GM21526 (cell line): ENCODE data around the gene HAAO.

Experiments used
- ATAC-seq: cut with Tn5 transposase; IDR thresholded peaks from one replicate; pipeline ENCODE4 v1.9.1; 2021; ENCODE audit warnings: moderate library complexity; ENCODE audit not compliant: unreplicated experiment, low FRiP score

Gene HAAO

DNA sequence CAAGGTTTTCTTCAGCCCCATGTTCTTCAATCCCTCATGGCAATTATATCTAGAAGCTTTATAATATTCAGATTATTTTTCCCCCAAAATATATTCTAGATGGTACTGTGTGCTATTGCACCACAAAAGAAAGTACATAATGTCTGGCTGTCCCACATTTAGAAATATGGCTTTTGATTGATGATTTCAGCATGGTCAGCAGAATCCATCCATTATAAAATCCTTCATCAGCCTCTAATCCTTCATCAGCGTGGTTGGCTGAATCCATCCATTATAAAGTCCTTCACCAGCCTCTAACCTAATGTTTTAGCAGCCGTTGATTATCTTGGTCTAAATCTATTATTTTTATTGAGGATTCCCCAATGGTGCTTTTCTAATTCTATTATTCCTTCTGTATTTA, 23.3 kb upstream of the HAAO start:
- no peak for ATAC-seq

DNA sequence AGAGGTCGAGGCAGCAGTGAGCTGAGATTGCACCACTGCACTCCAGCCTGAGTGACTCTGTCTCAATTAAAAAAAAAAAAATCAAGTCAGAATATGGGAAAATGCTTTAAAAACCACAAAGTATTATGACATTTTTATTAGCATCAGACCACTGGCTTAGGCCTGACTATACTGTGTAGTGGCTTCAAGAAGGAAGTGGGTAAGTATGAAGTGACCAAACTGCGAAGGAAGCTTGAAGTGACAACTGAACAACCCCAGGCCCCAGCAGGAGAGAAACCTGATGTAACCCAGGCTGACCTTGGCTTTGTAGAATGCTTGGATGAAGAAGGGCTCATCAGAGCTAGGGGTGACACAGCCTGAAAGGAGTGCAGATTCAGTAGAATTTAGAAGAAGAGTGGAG, 21.4 kb upstream of the HAAO start:
- no peak for ATAC-seq

DNA sequence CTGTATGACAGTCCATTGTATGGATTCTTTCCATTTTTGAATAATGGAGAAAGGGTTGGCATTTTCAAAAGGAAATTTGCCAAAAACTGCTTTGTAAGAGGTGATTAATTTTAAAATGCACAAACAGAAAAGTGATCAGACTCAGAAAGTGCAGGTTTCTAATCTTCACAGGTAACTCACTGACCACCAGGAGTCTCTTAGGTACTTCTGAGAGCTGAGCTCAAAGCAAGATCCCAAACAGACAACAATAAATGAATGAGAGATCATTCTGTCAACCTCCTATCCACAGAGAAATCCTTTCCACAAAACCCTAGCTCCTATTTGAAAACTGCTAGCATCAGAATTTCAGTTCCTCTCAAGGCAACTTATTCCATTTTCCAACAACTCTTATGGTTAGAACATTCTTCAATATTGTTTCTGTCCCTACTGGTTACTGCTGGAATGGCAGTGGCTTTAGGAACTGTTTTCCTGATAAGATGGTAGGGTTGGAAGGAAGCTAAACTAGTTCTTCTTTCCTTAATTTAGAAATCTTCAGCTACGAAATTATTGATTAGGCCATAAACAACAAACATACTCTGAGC, 20.6 kb upstream of the HAAO start:
- ATAC-seq = no peak

DNA sequence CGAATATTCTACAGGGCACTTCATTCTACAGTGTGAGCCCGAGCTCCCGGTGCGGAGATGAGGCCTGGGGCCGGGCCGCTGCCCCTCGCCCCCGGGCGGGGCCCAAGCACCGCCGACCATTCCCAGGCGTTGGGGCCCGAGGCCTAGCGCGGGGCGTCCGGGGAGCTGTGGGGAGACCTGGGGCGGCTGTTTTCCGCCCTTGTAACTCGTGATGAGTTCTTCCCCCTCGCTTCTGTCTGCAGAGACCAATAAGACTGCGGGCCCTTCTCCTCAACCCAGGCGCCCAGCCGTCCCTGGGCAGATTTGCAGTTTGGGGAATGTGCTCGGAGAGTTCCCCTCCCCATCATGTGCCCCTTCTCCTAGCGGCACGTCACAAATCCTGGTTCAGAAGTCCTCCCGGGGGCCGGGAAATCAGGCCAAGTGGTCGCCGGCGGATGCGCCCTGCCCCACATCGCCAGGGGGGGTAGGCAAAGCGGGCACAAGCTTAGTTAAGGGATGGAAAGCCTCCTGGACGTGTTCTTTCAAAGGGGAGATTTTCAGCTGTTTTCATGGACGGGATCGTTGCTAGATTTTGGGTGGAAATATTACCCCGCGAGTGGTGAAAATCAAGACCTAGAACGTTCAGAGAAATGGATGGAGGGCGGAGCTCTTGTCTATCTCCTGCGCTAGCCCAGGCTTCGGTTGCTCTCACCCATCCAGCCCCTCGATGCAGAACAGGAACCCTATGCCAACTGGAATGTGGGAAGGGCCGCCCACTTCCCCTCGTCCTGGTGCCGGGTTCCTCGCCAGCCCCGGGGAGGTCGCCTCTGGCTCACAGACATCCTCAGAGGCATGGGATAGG, 18.8 kb upstream of the HAAO start:
- peak; percentile 7 for ATAC-seq

DNA sequence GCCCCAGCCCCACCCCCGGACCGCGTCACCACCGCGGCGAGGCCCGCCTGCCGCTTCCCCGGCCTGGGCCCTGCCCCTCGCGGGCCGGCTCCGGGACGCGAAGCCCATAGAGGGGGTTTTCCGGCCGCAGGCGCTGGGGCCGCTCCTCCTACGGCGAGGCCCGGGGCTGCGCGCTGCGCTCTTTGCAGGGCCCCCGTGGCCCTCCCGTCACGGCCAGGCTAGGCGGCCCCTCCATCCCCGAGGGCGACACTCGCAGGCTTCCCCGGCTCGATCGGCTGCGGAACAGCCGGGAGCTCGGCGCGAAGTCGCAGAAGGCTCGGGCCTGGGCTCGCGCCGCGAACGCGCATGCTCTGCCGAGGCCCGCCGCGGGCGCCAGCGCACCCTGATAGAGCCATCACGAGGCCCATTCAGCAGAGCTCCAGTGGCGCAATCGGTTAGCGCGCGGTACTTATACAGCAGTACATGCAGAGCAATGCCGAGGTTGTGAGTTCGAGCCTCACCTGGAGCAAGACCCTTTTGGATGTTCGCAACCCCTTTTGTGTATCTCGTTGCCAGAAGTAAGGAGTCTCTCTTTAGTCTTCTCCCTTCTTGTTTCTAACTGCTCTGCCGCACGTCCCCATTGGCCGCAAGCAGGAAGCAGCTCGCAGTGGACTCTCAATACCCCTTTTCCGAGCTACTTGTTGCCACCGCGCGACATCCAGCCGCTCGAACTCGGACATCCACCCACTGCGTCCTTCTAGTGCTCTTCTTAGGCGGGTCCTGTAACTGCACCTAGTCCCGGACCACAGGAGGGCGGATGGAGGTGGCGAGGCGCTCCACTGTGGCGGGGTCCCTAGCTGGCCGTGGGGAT, 18.0 kb upstream of the HAAO start:
- ATAC-seq = peak; percentile 65

DNA sequence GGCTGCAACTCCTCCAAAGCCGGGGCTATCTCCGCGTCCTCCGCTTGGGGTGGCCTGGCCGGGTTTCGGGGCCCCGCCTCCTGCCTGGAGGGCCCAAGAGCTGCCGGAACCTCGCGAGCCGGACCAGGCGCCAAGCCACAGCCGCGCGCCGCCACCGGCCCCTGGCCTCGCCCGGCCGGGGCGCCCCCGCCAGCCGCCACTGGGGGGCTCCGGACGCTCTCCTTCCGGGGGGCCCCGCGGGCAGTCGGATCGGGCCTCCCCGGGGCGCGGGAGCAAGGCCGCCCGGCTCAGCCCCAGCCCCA, 17.4 kb upstream of the HAAO start:
- peak; percentile 50 for ATAC-seq

DNA sequence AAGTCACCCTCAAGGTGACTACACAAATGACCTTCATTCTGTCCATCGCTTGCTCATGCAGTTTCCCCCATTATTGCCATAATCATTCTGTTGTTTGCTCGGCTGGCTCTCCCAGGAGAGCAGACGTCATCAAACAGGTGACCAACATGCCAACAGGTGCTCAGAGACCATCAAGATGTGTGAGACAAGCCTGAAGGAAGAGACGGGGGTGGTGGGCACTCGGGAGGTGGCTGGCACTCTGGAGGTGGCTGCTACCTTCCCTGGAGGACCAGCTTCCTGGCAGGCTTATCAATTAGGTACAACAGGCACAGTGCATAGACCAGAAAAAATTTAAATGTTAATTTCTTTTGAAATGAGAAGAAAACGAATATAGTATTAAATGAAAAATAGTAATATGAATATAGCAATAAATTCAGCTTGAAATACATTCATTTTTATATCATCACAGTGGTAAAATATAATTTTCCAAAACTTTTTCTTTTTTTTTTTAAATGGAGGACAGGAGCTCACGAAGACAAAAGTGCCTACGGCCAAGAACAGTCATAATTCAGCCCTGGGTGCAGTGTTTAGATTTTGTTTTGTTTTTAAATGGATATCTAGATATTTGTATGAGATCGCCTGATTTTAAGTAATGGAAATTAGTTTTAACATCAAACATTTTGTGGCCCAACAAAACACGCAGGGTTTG, 16.9 kb upstream of the HAAO start:
- no peak for ATAC-seq

DNA sequence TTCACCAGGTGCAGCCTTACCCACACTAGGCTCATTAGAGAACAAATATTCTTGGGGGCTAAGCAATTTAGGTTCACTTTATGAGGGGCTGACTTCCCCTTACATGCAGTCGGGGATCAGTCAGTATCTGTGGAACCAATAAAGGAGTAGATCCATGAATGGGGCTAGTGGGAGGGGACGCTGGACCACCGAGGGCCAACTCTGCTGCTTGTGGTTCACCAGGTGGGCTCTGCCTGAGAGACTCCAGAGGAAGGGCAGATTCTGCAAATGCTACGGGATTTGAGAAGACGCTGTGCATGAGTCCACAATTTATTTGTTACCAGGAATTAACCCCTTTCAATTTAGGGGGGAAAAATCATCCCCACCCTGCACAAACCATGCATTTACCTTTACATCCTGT, 15.9 kb upstream of the HAAO start:
- ATAC-seq = no peak

DNA sequence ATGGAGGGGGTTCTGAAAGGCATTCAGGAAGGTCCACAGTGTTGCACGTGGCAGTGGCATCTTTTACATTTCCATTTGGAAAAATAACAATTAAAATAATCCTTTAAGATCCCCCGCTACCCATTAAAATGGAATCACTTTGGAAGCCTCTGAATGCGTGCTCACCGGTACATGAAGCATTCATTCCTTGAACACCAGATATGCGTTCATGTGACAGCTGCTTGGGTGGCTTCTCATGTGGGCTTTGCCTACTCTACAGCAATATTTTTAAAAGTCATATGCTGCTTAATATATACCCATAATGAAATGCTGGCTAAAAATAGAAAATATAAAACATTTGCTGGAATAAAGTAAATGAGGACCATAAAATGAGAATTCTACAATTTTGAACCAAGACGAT, 14.4 kb upstream of the HAAO start:
- ATAC-seq = no peak

DNA sequence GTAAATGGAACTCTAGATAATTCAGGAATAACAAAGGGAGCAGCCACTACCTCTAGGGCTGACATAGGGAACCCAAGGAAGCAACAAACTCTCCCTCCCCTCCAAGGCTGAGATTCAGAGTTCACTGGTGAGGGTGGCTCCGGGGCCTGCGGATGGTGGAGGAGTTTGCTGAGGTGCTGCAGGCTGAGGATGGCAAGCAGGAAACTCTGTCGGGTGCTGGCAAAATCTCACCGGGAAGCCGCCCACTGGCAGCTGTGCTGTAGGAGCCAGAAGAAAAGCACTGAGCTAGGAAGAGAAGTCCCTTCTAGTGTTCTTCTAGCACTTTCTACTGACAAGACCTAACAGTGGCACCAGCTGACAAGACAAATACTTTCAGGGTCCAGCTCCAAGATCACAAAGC, 12.5 kb upstream of the HAAO start:
- no peak for ATAC-seq

DNA sequence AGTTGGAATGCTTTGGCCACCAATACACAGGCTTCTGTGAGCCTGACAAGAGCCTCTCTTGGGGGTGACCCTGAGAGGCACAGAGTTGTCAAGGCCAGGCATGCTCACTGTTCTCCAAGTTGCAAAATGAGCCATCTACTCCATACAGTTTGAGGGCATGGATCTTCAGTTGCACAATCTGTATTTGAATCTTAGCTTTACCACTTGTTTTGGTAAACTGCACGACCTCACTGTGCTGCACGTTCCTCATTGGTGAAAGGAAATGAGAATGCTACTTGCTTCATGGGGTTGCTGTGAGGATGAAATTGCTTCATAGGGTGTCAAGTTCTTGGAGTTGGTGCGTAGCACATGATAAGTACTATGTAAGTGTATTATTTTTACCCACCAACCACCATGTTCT, 12.0 kb upstream of the HAAO start:
- no peak for ATAC-seq

DNA sequence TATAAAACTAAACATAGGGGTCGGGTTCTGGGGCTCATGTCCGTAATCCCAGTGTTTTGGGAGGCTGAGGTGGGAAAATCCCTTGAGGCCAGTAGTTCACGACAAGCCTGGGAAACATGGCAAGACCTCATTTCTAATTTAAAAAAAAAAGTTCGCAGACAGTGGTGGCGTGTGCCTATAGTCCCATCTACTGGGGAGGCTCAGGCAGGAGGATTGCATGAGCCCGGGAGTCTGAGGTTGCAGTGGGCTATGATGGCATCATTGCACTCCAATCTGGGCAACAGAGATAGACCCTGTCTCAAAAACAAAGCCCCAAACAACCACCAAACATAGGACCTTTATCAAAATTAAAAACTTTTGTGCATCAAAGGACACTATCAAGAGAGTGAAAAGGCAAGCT, 9.8 kb upstream of the HAAO start:
- no peak for ATAC-seq

DNA sequence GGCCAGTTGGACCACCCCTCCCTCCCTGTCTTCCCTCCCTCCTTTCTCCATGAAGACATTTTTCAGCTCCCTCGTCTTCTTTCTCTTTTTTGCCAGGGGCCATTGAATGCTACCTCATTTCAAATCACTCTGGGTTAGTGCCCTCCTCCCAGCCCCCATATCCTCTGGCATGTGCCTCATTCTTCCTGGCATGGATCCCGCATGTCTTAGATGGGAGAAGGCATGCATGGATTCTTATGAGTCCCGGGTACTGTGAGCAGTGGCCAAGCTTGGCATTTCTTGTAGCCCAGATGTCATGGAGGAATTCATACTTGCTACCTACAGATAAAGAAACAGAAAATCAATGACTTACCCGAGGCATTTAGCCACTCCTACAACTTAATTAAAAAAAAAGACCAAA, 9.0 kb upstream of the HAAO start:
- ATAC-seq = no peak

DNA sequence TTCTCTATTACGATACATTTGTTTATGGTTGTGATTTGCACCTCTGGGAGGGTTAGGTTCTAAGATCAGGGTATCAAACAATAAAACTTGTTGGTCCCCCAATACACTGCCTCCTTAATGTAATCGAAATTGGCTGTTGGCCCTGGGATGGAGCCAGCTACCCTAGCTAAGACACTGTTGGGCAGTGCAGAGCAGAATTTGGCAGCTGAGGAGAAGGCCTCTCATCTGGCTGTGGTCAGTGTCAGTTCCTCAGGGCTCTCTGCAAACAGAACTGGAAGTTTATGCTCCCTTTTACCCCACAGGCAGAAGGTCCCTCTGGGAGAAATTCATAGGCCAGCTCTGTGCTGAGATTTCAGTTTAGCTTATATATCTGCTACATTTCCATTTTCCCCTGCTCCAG, 8.6 kb upstream of the HAAO start:
- no peak for ATAC-seq

DNA sequence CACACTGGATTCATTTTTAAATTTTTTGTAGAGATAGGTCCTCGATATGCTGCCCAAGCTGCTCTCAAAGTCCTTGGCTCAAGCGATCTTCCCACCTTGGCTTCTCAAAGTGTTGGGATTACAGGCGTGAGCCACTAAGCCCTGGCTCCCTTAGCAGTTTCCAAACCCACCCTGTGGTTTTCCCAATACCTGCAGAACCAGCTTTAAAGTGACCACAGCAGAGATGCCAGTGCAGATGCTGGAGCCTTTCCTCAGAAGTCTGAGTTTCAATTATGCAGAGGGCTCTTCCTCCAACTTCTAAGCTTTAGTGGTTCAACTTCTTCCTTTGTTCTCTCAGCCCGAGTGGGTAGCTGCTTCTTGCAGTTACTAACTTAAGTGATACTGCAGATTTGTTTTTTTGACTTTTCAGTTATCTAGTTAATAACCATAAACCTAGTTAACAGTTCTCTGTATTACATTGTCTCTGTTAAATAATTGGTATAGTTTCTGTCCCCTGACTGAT, 8.1 kb upstream of the HAAO start:
- no peak for ATAC-seq

DNA sequence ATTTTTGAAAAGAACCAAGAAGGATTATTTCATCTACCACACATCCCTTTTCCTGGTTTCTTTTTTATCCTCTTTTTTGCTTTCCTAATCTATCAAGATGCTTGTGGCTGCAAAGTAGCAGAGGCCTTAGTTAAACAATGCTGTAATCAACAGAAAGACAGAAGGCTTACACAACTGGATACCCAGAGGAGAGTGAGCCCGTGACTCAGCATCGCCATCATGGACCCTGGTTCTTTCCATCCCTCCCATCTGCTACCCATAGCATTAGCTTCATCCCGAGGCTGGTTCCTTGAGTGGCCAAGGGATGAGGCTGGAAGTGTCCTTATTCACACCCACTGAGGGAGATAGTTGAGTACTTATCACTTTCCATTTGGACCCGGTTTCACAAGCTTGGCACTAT, 7.5 kb upstream of the HAAO start:
- no peak for ATAC-seq

DNA sequence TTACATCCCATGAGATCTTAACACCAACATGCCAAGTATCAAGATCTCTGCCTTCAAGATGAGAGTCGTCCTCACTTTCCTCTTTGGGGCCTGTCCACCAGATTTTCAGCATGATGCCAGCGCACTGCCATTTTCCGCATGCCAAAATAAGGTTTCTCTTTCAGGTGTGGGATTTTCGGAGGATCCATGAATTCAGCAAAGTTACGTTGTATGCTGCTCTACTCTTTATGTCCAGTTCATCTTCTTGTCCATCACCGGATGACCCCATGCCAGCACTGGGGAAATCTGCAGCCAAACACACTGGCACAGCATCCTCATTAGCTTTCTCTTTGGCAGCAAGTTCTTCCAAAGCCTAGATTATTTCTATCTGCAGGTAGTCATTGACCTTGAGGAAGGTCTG, 4.9 kb upstream of the HAAO start:
- no peak for ATAC-seq

DNA sequence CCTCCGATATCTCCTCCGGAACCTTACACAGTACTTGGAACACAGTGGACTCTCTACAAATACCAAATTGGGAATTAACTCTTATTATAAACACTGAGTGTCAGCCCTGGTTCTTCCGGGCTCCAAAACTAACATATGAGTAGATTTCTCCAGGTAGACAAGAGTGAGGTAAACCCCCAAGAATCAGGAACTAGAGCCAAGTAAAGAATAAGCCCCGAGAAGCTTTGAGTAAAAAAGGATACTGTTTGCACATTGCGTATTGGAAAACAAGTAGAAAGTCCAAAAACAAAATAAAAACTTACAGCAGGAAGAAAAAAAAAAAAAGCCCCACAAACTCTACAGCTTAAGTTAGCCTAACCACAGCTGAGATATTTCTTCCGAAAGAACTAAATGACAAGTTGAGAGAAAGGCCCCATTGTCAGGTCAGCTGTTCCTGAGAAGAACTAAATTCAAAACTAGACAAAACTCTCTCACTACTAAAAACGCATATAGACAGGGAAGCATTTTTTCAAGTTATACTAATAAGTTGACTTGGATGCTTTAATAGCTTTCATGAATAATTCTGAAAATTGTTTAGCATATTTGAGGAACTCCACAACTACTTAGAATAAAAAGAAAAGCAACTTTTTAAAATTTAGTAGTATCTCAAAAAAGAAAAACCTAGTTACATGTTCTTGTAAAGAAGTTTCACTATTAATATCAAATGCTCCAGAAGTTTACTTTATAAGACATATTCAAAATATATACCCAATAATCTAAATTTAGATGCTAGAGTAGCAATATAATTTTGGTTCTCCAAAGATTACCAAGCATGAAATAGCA, 4.3 kb upstream of the HAAO start:
- ATAC-seq = peak; percentile 29

DNA sequence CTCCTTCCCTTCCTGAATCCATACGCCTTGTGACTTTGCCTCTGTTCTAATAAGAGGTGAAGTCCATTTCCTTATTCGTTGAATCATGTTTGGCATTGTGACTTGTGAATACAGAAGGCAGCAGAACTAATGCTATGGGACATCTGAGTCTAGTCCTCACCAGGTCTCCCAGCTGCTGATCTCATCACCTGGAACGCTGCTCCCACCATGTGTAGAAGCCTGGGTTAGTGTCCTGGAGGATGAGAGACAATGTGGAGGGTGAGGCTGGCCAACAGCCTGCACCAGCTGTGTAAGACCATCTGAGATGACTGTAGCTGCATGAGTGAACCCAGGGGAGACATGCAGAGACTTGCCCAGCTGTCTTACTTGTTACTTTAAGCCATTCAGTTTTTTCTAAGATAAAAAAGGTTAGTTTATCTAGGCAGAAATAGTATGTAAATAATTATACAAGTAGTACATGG, 3.5 kb upstream of the HAAO start:
- ATAC-seq = peak; percentile 38

DNA sequence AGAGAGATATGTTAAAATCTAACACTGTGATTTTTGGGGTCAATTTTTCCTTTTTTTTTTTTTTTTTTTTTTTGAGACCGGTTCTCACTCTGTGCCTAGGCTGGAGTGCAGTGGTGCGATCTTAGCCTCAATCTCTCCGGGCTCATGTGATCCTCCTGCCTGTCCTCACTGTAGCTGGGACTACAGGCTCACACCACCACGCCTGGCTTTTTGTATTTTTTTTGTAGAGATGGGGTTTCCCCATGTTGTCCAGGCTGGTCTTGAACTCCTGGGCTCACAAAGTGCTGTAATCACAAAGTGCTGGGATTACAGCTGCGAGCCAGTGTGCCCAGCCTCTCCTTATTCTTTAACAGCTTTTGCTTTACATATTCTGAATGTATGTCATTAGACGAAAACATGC, 2.9 kb upstream of the HAAO start:
- ATAC-seq = no peak
